Neural cell (in vitro differentiated cells): ENCODE results near the gene KIRREL3.

Experiments used
- CTCF ChIP-seq: fragments of 450-650 bp; IDR thresholded peaks from 2 replicates; pipeline ENCODE4 v1.5.1; 2014; ENCODE audit warnings: antibody characterized with exemption, mild to moderate bottlenecking, moderate library complexity; ENCODE audit not compliant: poor library complexity, severe bottlenecking
- EP300 ChIP-seq: fragments of 450-650 bp; conservative IDR thresholded peaks from 2 replicates; pipeline ENCODE4 v1.6.1; 2014; ENCODE audit warnings: antibody characterized with exemption, mild to moderate bottlenecking, moderate library complexity; ENCODE audit not compliant: poor library complexity, severe bottlenecking
- EZH2 ChIP-seq: fragments of 200-600, 300-800 bp; shearing (Covaris generic), sonication (generic); IDR thresholded peaks from 2 replicates; pipeline ENCODE4 v1.6.1; 2014; ENCODE audit warnings: antibody characterized with exemption, low read length, borderline replicate concordance, mild to moderate bottlenecking; ENCODE audit not compliant: insufficient read depth, poor library complexity, severe bottlenecking
- MXI1 ChIP-seq: fragments of 450-650 bp; conservative IDR thresholded peaks from 2 replicates; pipeline ENCODE4 v1.6.1; 2014; ENCODE audit warnings: antibody characterized with exemption, mild to moderate bottlenecking; ENCODE audit not compliant: poor library complexity, severe bottlenecking
- POLR2AphosphoS5 ChIP-seq: IDR thresholded peaks from 2 replicates; pipeline ENCODE4 v1.6.1; 2012
- RAD21 ChIP-seq: fragments of 450-650 bp; conservative IDR thresholded peaks from 2 replicates; pipeline ENCODE4 v1.6.1; 2014; ENCODE audit warnings: antibody characterized with exemption, mild to moderate bottlenecking, moderate library complexity
- REST ChIP-seq: IDR thresholded peaks from 2 replicates; pipeline ENCODE4 v1.6.1; 2012; ENCODE audit warnings: borderline replicate concordance
- SMC3 ChIP-seq: fragments of 450-650 bp; conservative IDR thresholded peaks from 2 replicates; pipeline ENCODE4 v1.6.1; 2014; ENCODE audit warnings: antibody characterized with exemption, mild to moderate bottlenecking, moderate library complexity; ENCODE audit not compliant: poor library complexity
- TAF1 ChIP-seq: IDR thresholded peaks from 2 replicates; pipeline ENCODE4 v1.6.1; 2012; ENCODE audit warnings: low read depth

- TF ChIP-seq CTCF (no peak), EZH2 (no peak), POLR2AphosphoS5 (no peak), MXI1 (no peak), SMC3 (no peak), RAD21 (no peak), EP300 (no peak), REST (no peak), TAF1 (no peak)
Observed at GRCh38 chr11:126756855-126757254, 243.7 kb downstream of the KIRREL3 start.
